Measurements from ENCODE around the gene PRKACG. TPM values are rescaled to one million over a fixed set of nuclear protein-coding genes. Genes with fewer than 3 reads are reported as not detected.
"Not testable (repeated sequence)": the region's sequence is repeated elsewhere in the genome, so short reads cannot be mapped to it uniquely, and the experiment has no call there.

The PRKACG gene
- total and polyA plus RNA-seq, 2 experiments from 2014 or later = not detected

- in situ Hi-C loops (cut with MboI) = loop anchor here (10.0 kb wide), 1 partner anchor 401 kb away; no protein-coding TSS in a partner anchor
- Histone ChIP-seq H3F3A (ENCODE audit: insufficient read depth) (no peaks in the 10 kb centered on the region), H4K20me1 (ENCODE audit: insufficient read depth) (no peaks in the 10 kb centered on the region), H2AFZ (no peak overlapping the region), H3K4me3 (no peak overlapping the region), H3K27ac (no peak overlapping the region), H3K9ac (no peak overlapping the region), H3K9me3 (ENCODE audit: low read depth) (no peaks in the 10 kb centered on the region), H3K9me2 (ENCODE audit: insufficient read depth) (no peaks in the 10 kb centered on the region), H3K4me1 (ENCODE audit: insufficient read depth) (no peaks in the 10 kb centered on the region), H3K4me2 (ENCODE audit: unreplicated experiment) (no peak overlapping the region), H3K79me2 (ENCODE audit: insufficient read depth) (no peaks in the 10 kb centered on the region), H3K27me3 (replicated peaks; ENCODE audit: insufficient read depth) (peaks cover 13% of the 10 kb centered on the region), H3K36me3 (ENCODE audit: low read depth) (no peaks in the 10 kb centered on the region)
- no peak for TF ChIP-seq EZH2phosphoT487 (IDR thresholded peaks at IDR 0.05; ENCODE audit: insufficient read depth, low read depth)
- TF ChIP-seq EZH2 (IDR thresholded peaks at IDR 0.05; ENCODE audit: insufficient read depth, poor library complexity, severe bottlenecking) = no peak
- DNase-seq = no peak
- 24 to 35% methylated on average over 2 to 3 of the region's 3 CpGs for WGBS, 2 experiments (ENCODE audit: low coverage in 1 of 2, low lambda C conversion rate in 2 of 2, missing lambda C conversion rate in 2 of 2)
Measured at GRCh38 chr9:68995776-68996175, 18.1 kb downstream of the PRKACG start.

DNA sequence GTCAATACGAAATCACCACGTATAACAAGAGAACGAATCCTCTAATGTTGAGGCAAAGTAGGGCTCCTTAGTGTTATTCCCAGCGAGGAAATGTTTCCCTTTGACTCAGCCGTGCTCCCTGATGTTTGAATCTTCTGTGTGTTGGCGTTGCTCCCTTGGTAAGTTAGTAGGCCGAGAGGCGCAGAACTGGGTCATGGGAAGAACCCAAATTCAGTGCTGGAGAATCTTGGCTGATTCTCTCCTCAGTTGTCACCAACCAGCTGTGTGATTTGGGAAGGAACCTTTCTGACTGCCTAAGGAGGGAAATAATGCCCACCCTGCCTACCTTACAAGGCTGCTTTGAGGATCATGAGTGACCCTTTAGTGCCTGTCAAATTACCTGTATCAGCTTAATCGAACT is 22.5 kb downstream of the PRKACG start:
- no peaks in the 10 kb centered on the region for H3K79me2 ChIP-seq (ENCODE audit: insufficient read depth)
- TF ChIP-seq EZH2 (IDR thresholded peaks at IDR 0.05; ENCODE audit: insufficient read depth, poor library complexity, severe bottlenecking) = no peak
- no peak for TF ChIP-seq EZH2phosphoT487 (IDR thresholded peaks at IDR 0.05; ENCODE audit: insufficient read depth, low read depth)
- no peaks in the 10 kb centered on the region for H4K20me1 ChIP-seq (ENCODE audit: insufficient read depth)
- no peaks in the 10 kb centered on the region for H3F3A ChIP-seq (ENCODE audit: insufficient read depth)
- no peak overlapping the region for H3K4me2 ChIP-seq (ENCODE audit: unreplicated experiment)
- H3K36me3 ChIP-seq (ENCODE audit: low read depth) = no peaks in the 10 kb centered on the region
- DNase-seq = no peak
- in situ Hi-C loops (cut with MboI) = loop anchor here (10.0 kb wide), 1 partner anchor 397 kb away; no protein-coding TSS in a partner anchor
- H3K9me2 ChIP-seq (ENCODE audit: insufficient read depth) = no peaks in the 10 kb centered on the region
- H3K4me1 ChIP-seq (ENCODE audit: insufficient read depth) = no peaks in the 10 kb centered on the region
- no peak overlapping the region for H3K4me3 ChIP-seq
- H3K27me3 ChIP-seq (replicated peaks; ENCODE audit: insufficient read depth) = 0 out of 2 replicates have a peak, but pooled peaks cover 2% of the 10 kb centered on the region
- H3K27ac ChIP-seq = no peak overlapping the region
- 39 to 44% methylated on average over 9 of the region's 9 CpGs for WGBS, 2 experiments (ENCODE audit: low coverage in 1 of 2, low lambda C conversion rate in 2 of 2, missing lambda C conversion rate in 2 of 2)
- H3K9me3 ChIP-seq (ENCODE audit: low read depth) = no peaks in the 10 kb centered on the region
- H3K9ac ChIP-seq = no peak overlapping the region
- H2AFZ ChIP-seq = no peak overlapping the region

DNA sequence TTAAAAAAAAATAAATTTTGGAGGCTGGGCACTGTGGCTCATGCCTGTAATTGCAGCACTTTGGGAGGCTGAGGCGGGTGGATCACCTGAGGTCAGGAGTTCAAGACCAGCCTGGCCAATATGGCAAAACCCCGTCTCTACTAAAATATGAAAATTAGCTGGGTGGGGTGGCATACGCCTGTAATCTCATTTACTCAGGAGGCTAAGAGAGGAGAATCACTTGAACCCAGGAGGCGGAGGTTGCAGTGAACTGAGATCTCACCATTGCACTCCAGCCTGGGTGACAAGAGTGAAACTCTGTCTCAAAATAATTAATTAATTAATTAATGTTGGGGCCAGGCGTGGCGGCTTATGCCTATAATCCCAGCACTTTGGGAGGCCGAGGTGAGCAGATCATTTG is 27.0 kb downstream of the PRKACG start:
- H3K27me3 ChIP-seq (replicated peaks; ENCODE audit: insufficient read depth); H3K27ac ChIP-seq; H3K4me3 ChIP-seq; H3K79me2 ChIP-seq (ENCODE audit: insufficient read depth); in situ Hi-C loops (cut with MboI); H3K4me2 ChIP-seq (ENCODE audit: unreplicated experiment); H2AFZ ChIP-seq; H3K9me2 ChIP-seq (ENCODE audit: insufficient read depth); H3K36me3 ChIP-seq (ENCODE audit: low read depth); H3K9me3 ChIP-seq (ENCODE audit: low read depth); H3K4me1 ChIP-seq (ENCODE audit: insufficient read depth); H3F3A ChIP-seq (ENCODE audit: insufficient read depth); H4K20me1 ChIP-seq (ENCODE audit: insufficient read depth); H3K9ac ChIP-seq; DNase-seq: not testable (repeated sequence)
- WGBS, 2 experiments (ENCODE audit: low coverage in 1 of 2, low lambda C conversion rate in 2 of 2, missing lambda C conversion rate in 2 of 2) = 66 to 73% methylated on average over 7 of the region's 7 CpGs

- DNase-seq = no peak
Measured at GRCh38 chr9:68983522-68984424, 30.1 kb downstream of the PRKACG start.

More at GRCh38 chr9:68983522-68984424, 30.1 kb downstream of the PRKACG start:
- Histone ChIP-seq H3K79me2 (ENCODE audit: insufficient read depth) (no peaks in the 10 kb centered on the region), H3K9me3 (ENCODE audit: low read depth) (no peaks in the 10 kb centered on the region), H3K4me1 (ENCODE audit: insufficient read depth) (no peaks in the 10 kb centered on the region), H3K9me2 (ENCODE audit: insufficient read depth) (no peaks in the 10 kb centered on the region), H4K20me1 (ENCODE audit: insufficient read depth) (no peaks in the 10 kb centered on the region), H3K27ac (no peak overlapping the region), H3K4me2 (ENCODE audit: unreplicated experiment) (no peak overlapping the region), H3K9ac (no peak overlapping the region), H3K4me3 (no peak overlapping the region), H3K27me3 (replicated peaks; ENCODE audit: insufficient read depth) (no peaks in the 10 kb centered on the region), H3F3A (ENCODE audit: insufficient read depth) (no peaks in the 10 kb centered on the region), H2AFZ (no peak overlapping the region), H3K36me3 (ENCODE audit: low read depth) (no peaks in the 10 kb centered on the region)
- in situ Hi-C loops (cut with MboI) = no loop called here
- TF ChIP-seq EZH2phosphoT487 (IDR thresholded peaks at IDR 0.05; ENCODE audit: insufficient read depth, low read depth) (no peak), EZH2 (IDR thresholded peaks at IDR 0.05; ENCODE audit: insufficient read depth, poor library complexity, severe bottlenecking) (no peak)
- 1 to 3% methylated on average over 3 of the region's 3 CpGs for WGBS, 2 experiments (ENCODE audit: low coverage in 1 of 2, low lambda C conversion rate in 2 of 2, missing lambda C conversion rate in 2 of 2)
